LNCaP clone FGC (cell line): ENCODE data around the gene SMARCC2.
A peak's percentile ranks its signal among the peaks of the same experiment; 100 is the strongest.

Source experiments
- DNase-seq: peaks from one replicate; pipeline ENCODE4 v3.0.0-alpha.2; 2011; ENCODE audit warnings: low read depth
- H3K4me3 ChIP-seq: 2 replicates; pipeline ENCODE4 v1.5.1; 2011; ENCODE audit warnings: mild to moderate bottlenecking, low read depth, low read length, control low read depth
- TF ChIP-seq, protein P1 (sequence below): IDR thresholded peaks from 2 replicates; pipeline ENCODE4 v1.5.1; 2012; ENCODE audit warnings: mild to moderate bottlenecking; ENCODE audit not compliant: control insufficient read depth, insufficient read depth; ENCODE audit errors: extremely low read depth

The SMARCC2 gene

DNA sequence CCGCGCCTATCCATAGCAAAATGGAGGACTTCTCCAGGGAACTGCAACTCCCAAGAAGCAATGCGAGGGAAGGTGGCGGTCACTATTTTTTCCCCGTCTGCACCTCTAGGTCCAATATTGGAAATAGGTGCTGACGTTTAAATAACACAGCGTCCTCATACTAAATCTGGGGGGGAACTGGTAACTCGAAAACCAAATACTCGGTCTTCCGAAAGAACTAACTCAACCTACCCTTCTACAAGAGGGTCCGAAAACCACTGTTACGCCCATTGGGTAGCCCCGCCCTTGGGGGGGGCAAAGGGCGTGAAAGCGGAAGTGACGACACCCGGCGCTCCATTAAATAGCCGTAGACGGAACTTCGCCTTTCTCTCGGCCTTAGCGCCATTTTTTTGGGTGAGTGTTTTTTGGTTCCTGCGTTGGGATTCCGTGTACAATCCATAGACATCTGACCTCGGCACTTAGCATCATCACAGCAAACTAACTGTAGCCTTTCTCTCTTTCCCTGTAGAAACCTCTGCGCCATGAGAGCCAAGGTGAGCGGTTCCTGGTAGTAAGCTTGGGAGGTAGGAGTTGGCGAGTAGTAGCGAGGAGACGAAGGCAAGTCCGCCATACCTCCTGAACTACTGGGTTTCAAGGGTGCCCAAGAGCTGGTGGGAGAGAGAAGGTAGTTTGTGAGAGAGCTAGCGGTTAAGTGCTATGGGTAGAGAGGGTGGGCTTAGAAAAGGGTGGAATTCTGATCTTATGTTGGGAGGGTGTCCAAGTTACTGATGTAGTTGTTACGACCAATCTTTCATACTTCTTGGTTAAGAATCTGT is 72.8 kb downstream of the SMARCC2 start, which contains the start of gene RPL41:
TSS of gene RPL41 (plus strand) at position 367 of the 815 bp plus-strand sequence.
- H3K4me3 ChIP-seq = peak within 1 kb of the TSS; percentile 96
- TF ChIP-seq, protein P1, sequence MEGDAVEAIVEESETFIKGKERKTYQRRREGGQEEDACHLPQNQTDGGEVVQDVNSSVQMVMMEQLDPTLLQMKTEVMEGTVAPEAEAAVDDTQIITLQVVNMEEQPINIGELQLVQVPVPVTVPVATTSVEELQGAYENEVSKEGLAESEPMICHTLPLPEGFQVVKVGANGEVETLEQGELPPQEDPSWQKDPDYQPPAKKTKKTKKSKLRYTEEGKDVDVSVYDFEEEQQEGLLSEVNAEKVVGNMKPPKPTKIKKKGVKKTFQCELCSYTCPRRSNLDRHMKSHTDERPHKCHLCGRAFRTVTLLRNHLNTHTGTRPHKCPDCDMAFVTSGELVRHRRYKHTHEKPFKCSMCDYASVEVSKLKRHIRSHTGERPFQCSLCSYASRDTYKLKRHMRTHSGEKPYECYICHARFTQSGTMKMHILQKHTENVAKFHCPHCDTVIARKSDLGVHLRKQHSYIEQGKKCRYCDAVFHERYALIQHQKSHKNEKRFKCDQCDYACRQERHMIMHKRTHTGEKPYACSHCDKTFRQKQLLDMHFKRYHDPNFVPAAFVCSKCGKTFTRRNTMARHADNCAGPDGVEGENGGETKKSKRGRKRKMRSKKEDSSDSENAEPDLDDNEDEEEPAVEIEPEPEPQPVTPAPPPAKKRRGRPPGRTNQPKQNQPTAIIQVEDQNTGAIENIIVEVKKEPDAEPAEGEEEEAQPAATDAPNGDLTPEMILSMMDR = 0 out of 2 replicates have a peak, but pooled peaks have one; percentile 1
- peak; percentile 77 for DNase-seq

DNA sequence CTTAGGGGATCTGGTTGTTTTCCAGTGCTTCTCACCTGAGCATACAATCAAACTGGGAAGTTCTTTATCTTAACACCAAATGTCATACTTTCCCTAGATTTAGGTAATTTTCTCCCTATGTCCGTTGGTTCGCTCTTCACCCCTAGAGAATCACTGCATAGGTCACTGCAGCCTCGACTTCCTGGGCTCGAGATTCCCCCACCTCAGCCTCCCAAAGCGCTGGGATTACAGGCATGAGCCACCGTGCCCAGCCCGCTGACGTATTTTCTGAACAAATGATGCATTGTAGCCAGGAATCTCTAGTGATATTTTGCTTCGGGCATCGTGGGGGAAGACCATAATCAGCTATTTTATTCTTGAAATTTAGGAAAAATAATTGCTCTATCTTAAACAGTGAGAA is 74.0 kb downstream of the SMARCC2 start:
- peak overlapping the region; percentile 96 for H3K4me3 ChIP-seq
- no peak for DNase-seq
- TF ChIP-seq, protein P1 = no peak

GRCh38 chr12:56114084-56114483 is 75.2 kb downstream of the SMARCC2 start:
- TF ChIP-seq, protein P1 = no peak
- no peak overlapping the region for H3K4me3 ChIP-seq
- no peak for DNase-seq
